Measurements from ENCODE around the gene AMPD3. TPM values are rescaled to one million over a fixed set of nuclear protein-coding genes. Genes with fewer than 3 reads are reported as not detected.

AMPD3 gene
- total and polyA plus RNA-seq, 12 donors, result 0.59 to 8.7 (median 2.4) TPM

DNA sequence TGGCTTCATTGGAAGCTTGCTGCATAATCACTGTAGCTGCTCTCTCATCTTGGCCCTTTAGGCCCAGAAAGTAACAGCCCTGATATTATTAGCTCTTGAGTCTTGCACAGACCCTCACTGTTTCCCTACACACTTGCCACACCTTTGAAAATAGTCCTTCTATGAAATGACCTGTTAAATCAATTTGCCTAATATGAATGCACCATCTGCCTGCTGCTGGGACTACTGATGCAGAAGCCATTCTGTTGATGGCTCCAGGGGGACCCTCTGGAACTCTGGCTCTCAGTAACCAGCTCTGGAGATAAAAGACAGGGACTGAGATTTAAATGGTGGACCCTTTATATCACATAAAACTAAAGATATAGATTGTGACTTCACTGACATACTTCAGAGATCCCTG lies 14.7 kb upstream of the AMPD3 start:
- Histone ChIP-seq H3K4me1 (peaks cover 0 to 28% (median 0%) of the 10 kb centered on the region in 9 donors), H3K9me3 (no peaks in the 10 kb centered on the region), H3K4me3 (no peak overlapping the region), H3K27me3 (peaks cover 0 to 6% (median 0%) of the 10 kb centered on the region in 7 donors), H3K27ac (no peak overlapping the region), H3K36me3 (no peaks in the 10 kb centered on the region)
- intact Hi-C loops (cut with DNase I), result no loop called here
- DNase-seq (no peak), ATAC-seq (no peak)
- TF ChIP-seq, protein P1, sequence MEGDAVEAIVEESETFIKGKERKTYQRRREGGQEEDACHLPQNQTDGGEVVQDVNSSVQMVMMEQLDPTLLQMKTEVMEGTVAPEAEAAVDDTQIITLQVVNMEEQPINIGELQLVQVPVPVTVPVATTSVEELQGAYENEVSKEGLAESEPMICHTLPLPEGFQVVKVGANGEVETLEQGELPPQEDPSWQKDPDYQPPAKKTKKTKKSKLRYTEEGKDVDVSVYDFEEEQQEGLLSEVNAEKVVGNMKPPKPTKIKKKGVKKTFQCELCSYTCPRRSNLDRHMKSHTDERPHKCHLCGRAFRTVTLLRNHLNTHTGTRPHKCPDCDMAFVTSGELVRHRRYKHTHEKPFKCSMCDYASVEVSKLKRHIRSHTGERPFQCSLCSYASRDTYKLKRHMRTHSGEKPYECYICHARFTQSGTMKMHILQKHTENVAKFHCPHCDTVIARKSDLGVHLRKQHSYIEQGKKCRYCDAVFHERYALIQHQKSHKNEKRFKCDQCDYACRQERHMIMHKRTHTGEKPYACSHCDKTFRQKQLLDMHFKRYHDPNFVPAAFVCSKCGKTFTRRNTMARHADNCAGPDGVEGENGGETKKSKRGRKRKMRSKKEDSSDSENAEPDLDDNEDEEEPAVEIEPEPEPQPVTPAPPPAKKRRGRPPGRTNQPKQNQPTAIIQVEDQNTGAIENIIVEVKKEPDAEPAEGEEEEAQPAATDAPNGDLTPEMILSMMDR (IDR thresholded peaks at IDR 0.05), result no peak

- intact Hi-C loops (cut with DNase I), result no loop called here
- Histone ChIP-seq H3K27ac (no peak overlapping the region), H3K4me3 (no peak overlapping the region), H3K27me3 (peaks cover 0 to 11% (median 0%) of the 10 kb centered on the region in 7 donors), H3K9me3 (no peaks in the 10 kb centered on the region), H3K36me3 (no peaks in the 10 kb centered on the region), H3K4me1 (peaks cover 0 to 23% (median 0%) of the 10 kb centered on the region in 9 donors)
- no peak for ATAC-seq
- no peak for DNase-seq
- TF ChIP-seq, protein P1 (IDR thresholded peaks at IDR 0.05), result no peak
- 96 to 98% methylated on average over 4 of the region's 4 CpGs for WGBS, 2 donors
Measured at GRCh38 chr11:10441091-10441490, 14.0 kb upstream of the AMPD3 start.

DNA sequence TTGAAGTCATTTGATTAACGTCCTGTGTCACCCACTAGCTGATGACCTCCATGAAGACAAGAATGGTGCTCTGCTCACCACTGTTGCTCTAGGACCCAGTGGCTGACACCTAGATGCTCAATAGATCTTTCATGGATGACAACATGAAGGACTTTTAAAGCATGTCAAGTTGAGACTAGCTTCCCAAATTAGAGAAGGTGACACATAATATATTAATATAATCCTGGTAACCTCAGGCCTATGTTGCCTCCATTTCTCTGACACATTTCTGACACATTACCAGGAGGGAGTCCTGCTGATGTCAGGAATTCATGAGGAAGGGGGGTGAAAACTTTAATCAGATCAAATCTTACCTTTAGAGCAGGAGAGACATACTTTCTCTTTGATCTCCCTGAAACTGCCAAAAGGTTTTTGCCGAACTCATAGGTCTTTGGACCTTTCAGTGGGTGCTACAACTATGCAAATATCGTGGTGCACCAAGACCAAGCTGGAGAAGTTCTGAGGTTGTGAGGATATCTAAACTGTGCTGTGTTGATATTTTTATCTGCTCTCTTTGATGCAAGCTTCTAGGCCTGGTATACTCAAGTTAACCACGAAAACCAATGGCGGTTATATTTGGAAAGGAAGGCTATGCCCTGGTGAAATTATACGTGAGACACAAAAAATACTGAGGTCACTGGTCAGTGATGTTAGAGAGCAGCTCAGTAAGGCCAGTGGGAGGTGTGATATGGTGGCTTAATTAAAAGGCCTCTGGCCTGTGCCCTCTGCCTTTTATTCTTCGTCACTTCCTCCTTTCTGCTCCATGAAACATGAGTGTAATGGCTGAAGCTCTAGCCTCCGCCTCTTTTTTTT lies 13.2 kb upstream of the AMPD3 start:
- Histone ChIP-seq H3K36me3 (no peaks in the 10 kb centered on the region), H3K4me3 (no peak overlapping the region), H3K27ac (no peak overlapping the region), H3K4me1 (peaks cover 0 to 15% (median 0%) of the 10 kb centered on the region in 9 donors), H3K9me3 (no peaks in the 10 kb centered on the region), H3K27me3 (peaks cover 0 to 13% (median 0%) of the 10 kb centered on the region in 7 donors)
- TF ChIP-seq, protein P1 (IDR thresholded peaks at IDR 0.05), result no peak
- intact Hi-C loops (cut with DNase I), result no loop called here
- no peak for ATAC-seq
- DNase-seq, result no peak
- 90 to 91% methylated on average over 8 of the region's 8 CpGs for WGBS, 2 donors

GRCh38 chr11:10443152-10443551 lies 11.9 kb upstream of the AMPD3 start:
- DNase-seq (no peak), ATAC-seq (no peak)
- TF ChIP-seq, protein P1 (IDR thresholded peaks at IDR 0.05), result no peak
- Histone ChIP-seq H3K36me3 (no peaks in the 10 kb centered on the region), H3K9me3 (no peaks in the 10 kb centered on the region), H3K4me1 (peaks cover 0 to 9% (median 0%) of the 10 kb centered on the region in 9 donors), H3K4me3 (no peak overlapping the region), H3K27me3 (peaks cover 0 to 18% (median 0%) of the 10 kb centered on the region in 7 donors), H3K27ac (no peak overlapping the region)
- intact Hi-C loops (cut with DNase I), result no loop called here
- 89 to 95% methylated on average over 7 of the region's 7 CpGs for WGBS, 2 donors
